CD14-positive monocyte (primary cell): ENCODE results near the gene PYGL. TPM values are rescaled to one million over a fixed set of nuclear protein-coding genes. Genes with fewer than 3 reads are reported as not detected.
A peak's percentile ranks its signal among the peaks of the same experiment; 100 is the strongest.

Experiments used
- DNase-seq, 3 donors: peaks; one replicate each; pipeline ENCODE4 v3.0.0-alpha.2; 2011 to 2022
- H2AFZ ChIP-seq: 2 replicates; pipeline ENCODE4 v1.6.0; 2012; ENCODE audit warnings: mild to moderate bottlenecking, low read depth, low read length, inconsistent platforms; ENCODE audit not compliant: insufficient read depth, poor library complexity, severe bottlenecking
- H3K27ac ChIP-seq, 2 donors: 1 replicate in 1 of 2; 2 replicates in 1 of 2; pipeline ENCODE4 v1.5.1; 2012 to 2013; ENCODE audit warnings: low read length in 2 of 2, control low read depth in 1 of 2, inconsistent platforms in 1 of 2, low read depth in 1 of 2, mild to moderate bottlenecking in 1 of 2
- H3K27me3 ChIP-seq, 2 donors: one replicate each; pipeline versions ENCODE4 v1.6.0 to v1.6.1; 2011 to 2013; ENCODE audit warnings: low read length in 2 of 2; ENCODE audit not compliant: control insufficient read depth in 2 of 2, insufficient read depth in 2 of 2
- H3K36me3 ChIP-seq, 2 donors: replicated peaks in 1 of 2; 1 replicate in 1 of 2; 2 replicates in 1 of 2; pipeline versions ENCODE4 v1.5.1 to v1.6.1; 2012 to 2013; ENCODE audit warnings: low read length in 2 of 2, control low read depth in 1 of 2, inconsistent platforms in 1 of 2, mild to moderate bottlenecking in 1 of 2; ENCODE audit not compliant: insufficient read depth in 2 of 2, control insufficient read depth in 1 of 2
- H3K4me1 ChIP-seq, 2 donors: 1 replicate in 1 of 2; 2 replicates in 1 of 2; pipeline versions ENCODE4 v1.5.1 to v1.6.1; 2012 to 2013; ENCODE audit warnings: low read length in 2 of 2, control low read depth in 1 of 2, inconsistent platforms in 1 of 2, mild to moderate bottlenecking in 1 of 2, moderate library complexity in 1 of 2; ENCODE audit not compliant: insufficient read depth in 2 of 2, control insufficient read depth in 1 of 2
- H3K4me2 ChIP-seq: replicated peaks from 2 replicates; pipeline ENCODE3; 2012; ENCODE audit warnings: low read length, moderate library complexity, mild to moderate bottlenecking; ENCODE audit not compliant: poor library complexity, severe bottlenecking; ENCODE audit errors: extremely low read depth
- H3K4me3 ChIP-seq, 3 experiments: fragments of 200-600 bp in 1 of 3; sonication (generic) in 1 of 3; replicated peaks in 1 of 3; 1 replicate in 2 of 3; 2 replicates in 1 of 3; pipeline ENCODE4 v1.5.1; 2011 to 2013; ENCODE audit warnings: low read length in 3 of 3, mild to moderate bottlenecking in 3 of 3, control low read depth in 2 of 3, low read depth in 2 of 3, inconsistent platforms in 1 of 3, moderate library complexity in 1 of 3
- H3K79me2 ChIP-seq: 2 replicates; pipeline ENCODE4 v1.6.0; 2012; ENCODE audit warnings: mild to moderate bottlenecking, control low read depth, inconsistent platforms, low read length, moderate library complexity; ENCODE audit not compliant: insufficient read depth
- H3K9ac ChIP-seq: 2 replicates; pipeline ENCODE4 v1.6.0; 2017; ENCODE audit warnings: low read length, mild to moderate bottlenecking; ENCODE audit not compliant: insufficient read depth, poor library complexity, severe bottlenecking
- H3K9me3 ChIP-seq, 2 donors: replicated peaks in 1 of 2; 1 replicate in 1 of 2; 2 replicates in 1 of 2; pipeline versions ENCODE4 v1.5.1 to v1.6.1; 2012 to 2013; ENCODE audit warnings: low read length in 2 of 2, control low read depth in 1 of 2; ENCODE audit not compliant: control insufficient read depth in 1 of 2, insufficient read depth in 1 of 2
- H4K20me1 ChIP-seq: 2 replicates; pipeline ENCODE4 v1.6.0; 2012; ENCODE audit warnings: mild to moderate bottlenecking, low read length, control low read depth, moderate library complexity; ENCODE audit not compliant: insufficient read depth
- H3K27ac Mint-ChIP-seq, 7 donors: one replicate each; pipeline ENCODE4 v1.8.0; 2020; ENCODE audit warnings: mild to moderate bottlenecking in 7 of 7, mixed read lengths in 7 of 7, moderate library complexity in 6 of 7, inconsistent platforms in 2 of 7
- H3K27me3 Mint-ChIP-seq, 3 donors: one replicate each; pipeline ENCODE4 v1.8.0; 2021 to 2022; ENCODE audit warnings: low read depth in 3 of 3, mild to moderate bottlenecking in 3 of 3, mixed read lengths in 3 of 3, moderate library complexity in 3 of 3, inconsistent platforms in 1 of 3
- H3K36me3 Mint-ChIP-seq, 2 donors: one replicate each; pipeline ENCODE4 v1.8.0; 2020; ENCODE audit warnings: mixed read lengths in 2 of 2, inconsistent platforms in 1 of 2, mild to moderate bottlenecking in 1 of 2
- H3K4me1 Mint-ChIP-seq: one replicate; pipeline ENCODE4 v1.8.0; 2020; ENCODE audit warnings: mild to moderate bottlenecking, mixed read lengths
- H3K4me3 Mint-ChIP-seq, 2 donors: one replicate each; pipeline ENCODE4 v1.8.0; 2020; ENCODE audit warnings: mild to moderate bottlenecking in 2 of 2, mixed read lengths in 2 of 2, moderate library complexity in 1 of 2
- H3K9me3 Mint-ChIP-seq, 7 donors: one replicate each; pipeline ENCODE4 v1.8.0; 2020 to 2022; ENCODE audit warnings: mixed read lengths in 7 of 7, mild to moderate bottlenecking in 6 of 7, moderate library complexity in 6 of 7, inconsistent platforms in 2 of 7
- WGBS: methylation state at CpG from one replicate; pipeline ENCODE4 v1.1.5; 2013; ENCODE audit warnings: missing lambda C conversion rate; ENCODE audit not compliant: insufficient coverage; 5-methylcytosine and 5-hydroxymethylcytosine counted together
- intact Hi-C, 2 donors: fragments of 100-400 bp; cut with micrococcal nuclease; formaldehyde crosslinking; loops; one replicate each; pipeline versions ENCODE4 v1.15.0 to v1.15.1; 2023
- polyA plus RNA-seq, 3 donors: library from polyadenylated mRNA; depleted of rRNA in 1 of 3; unstranded in 2 of 3; stranded (reverse) in 1 of 3; fragments of 300-500 nt in 2 of 3; fragments of >200 nt in 1 of 3; fragmentation: Illumina TruSeq in 2 of 3; gene quantifications; 1 replicate in 2 of 3; 2 replicates in 1 of 3; pipeline ENCODE4 v1.2.3, GENCODE V29; 2012 to 2021
- TF ChIP-seq, protein P1 (sequence below): fragments of 200-600 bp; IDR thresholded peaks from one replicate; pipeline ENCODE4 v1.8.0; 2022; ENCODE audit warnings: antibody characterized with exemption, mild to moderate bottlenecking

Gene PYGL
- polyA plus RNA-seq, 3 donors = 125 to 184 (median 166) TPM

DNA sequence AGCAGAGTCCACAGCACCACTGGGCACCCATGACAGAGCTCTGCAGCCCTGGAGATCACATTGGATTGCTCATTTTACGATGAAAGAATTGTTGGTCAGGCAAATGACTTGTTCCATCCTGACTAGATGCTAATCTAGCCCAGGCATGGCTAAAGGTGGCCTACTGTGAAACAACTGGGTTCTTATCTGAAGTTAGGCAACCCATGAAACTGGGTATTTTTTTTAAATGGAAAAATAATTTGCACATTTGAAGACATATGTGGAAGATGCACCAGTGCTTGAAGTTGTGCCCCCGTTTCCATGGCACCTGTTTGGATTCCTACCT, 8.3 kb downstream of the PYGL start:
- peaks cover 73% of the 10 kb centered on the region for H3K79me2 ChIP-seq
- Mint-ChIP-seq H3K4me1 (peaks cover 66% of the 10 kb centered on the region), H3K27me3 (no peaks in the 10 kb centered on the region), H3K27ac (peak overlapping the region; percentile 90 to 98 (median 94)), H3K9me3 (no peaks in the 10 kb centered on the region), H3K4me3 (no peak overlapping the region), H3K36me3 (peaks cover 40 to 60% of the 10 kb centered on the region in 2 donors)
- H3K9ac ChIP-seq = no peak overlapping the region
- intact Hi-C loops = loop anchor here in 1 of 2 donors (1.0 kb wide), 1 partner anchor 8 kb away; no protein-coding TSS in a partner anchor
- H3K4me3 ChIP-seq = peak overlapping the region in 1 of 3 experiments; percentile 58
- no peaks in the 10 kb centered on the region for H3K27me3 ChIP-seq
- no peak overlapping the region for H2AFZ ChIP-seq
- no peaks in the 10 kb centered on the region for H4K20me1 ChIP-seq
- peak overlapping the region; percentile 80 to 86 for H3K27ac ChIP-seq
- no peak overlapping the region for H3K4me2 ChIP-seq
- no peak for DNase-seq
- TF ChIP-seq, protein P1, sequence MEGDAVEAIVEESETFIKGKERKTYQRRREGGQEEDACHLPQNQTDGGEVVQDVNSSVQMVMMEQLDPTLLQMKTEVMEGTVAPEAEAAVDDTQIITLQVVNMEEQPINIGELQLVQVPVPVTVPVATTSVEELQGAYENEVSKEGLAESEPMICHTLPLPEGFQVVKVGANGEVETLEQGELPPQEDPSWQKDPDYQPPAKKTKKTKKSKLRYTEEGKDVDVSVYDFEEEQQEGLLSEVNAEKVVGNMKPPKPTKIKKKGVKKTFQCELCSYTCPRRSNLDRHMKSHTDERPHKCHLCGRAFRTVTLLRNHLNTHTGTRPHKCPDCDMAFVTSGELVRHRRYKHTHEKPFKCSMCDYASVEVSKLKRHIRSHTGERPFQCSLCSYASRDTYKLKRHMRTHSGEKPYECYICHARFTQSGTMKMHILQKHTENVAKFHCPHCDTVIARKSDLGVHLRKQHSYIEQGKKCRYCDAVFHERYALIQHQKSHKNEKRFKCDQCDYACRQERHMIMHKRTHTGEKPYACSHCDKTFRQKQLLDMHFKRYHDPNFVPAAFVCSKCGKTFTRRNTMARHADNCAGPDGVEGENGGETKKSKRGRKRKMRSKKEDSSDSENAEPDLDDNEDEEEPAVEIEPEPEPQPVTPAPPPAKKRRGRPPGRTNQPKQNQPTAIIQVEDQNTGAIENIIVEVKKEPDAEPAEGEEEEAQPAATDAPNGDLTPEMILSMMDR = no peak
- H3K36me3 ChIP-seq = peaks cover 39 to 48% of the 10 kb centered on the region in 2 donors
- H3K4me1 ChIP-seq = peaks cover 62 to 64% of the 10 kb centered on the region in 2 donors
- WGBS = 100% methylated on average over 1 of the region's 2 CpGs
- no peaks in the 10 kb centered on the region for H3K9me3 ChIP-seq

DNA sequence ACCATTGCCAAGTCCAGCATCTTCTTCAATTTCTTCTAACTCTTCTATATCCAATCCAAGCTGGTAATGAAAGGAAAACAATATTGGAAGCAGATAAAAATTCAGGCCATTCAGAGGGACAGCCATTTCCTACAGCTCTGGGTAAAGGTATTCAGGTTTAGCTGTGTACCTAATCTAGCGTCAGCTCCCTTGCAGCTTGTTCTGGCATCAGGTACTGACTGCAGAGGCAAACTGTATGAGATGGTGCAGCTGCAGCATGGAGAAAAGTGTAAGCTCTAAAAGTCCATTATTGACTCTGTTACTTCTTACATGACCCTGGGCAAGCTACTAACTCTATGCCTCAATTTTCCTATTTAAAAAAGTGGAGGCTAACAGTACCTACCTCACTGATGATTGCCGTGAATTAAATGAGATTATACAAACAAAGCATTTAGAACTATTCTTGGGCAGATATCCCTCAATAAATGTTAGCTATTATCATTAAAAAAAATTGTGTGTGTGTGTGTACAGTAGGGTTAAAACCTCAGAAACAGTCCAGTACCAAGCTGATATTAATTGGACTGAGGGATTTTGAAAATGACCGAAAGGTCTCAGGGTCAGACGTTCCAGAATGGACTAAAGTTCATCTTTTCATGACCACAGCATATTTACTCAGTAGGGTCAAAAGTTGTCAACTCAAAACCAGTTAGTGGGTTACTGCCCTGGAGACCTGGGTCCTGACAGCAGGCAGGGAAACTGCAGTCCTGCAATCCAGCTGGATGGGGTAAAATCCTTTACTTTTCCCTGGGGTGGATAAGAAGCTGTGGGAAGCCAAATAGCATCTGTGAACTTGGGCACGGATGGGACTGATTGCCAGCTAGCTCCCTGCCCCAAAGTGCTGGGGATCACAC, 8.9 kb downstream of the PYGL start:
- H3K4me1 Mint-ChIP-seq = peaks cover 64% of the 10 kb centered on the region
- Histone ChIP-seq H3K27ac (peak overlapping the region; percentile 80 to 86), H3K79me2 (peaks cover 72% of the 10 kb centered on the region), H2AFZ (no peak overlapping the region), H3K27me3 (no peaks in the 10 kb centered on the region), H3K4me2 (no peak overlapping the region), H3K36me3 (peaks cover 42 to 54% of the 10 kb centered on the region in 2 donors), H3K9ac (no peak overlapping the region), H4K20me1 (no peaks in the 10 kb centered on the region), H3K4me1 (peaks cover 61 to 62% of the 10 kb centered on the region in 2 donors), H3K9me3 (no peaks in the 10 kb centered on the region), H3K4me3 (no peak overlapping the region)
- intact Hi-C loops = loop anchor here in 1 of 2 donors (1.0 kb wide), 1 partner anchor 7 kb away; no protein-coding TSS in a partner anchor
- H3K36me3 Mint-ChIP-seq = peaks cover 42 to 62% of the 10 kb centered on the region in 2 donors
- TF ChIP-seq, protein P1 = no peak
- no peak for DNase-seq
- no peaks in the 10 kb centered on the region for H3K27me3 Mint-ChIP-seq
- H3K9me3 Mint-ChIP-seq = no peaks in the 10 kb centered on the region
- WGBS = 100% methylated on average over 1 of the region's 5 CpGs
- H3K27ac Mint-ChIP-seq = peak overlapping the region; percentile 54 to 97 (median 85)
- H3K4me3 Mint-ChIP-seq = no peak overlapping the region
